ENCODE results near the gene INO80E.

Gene INO80E

DNA sequence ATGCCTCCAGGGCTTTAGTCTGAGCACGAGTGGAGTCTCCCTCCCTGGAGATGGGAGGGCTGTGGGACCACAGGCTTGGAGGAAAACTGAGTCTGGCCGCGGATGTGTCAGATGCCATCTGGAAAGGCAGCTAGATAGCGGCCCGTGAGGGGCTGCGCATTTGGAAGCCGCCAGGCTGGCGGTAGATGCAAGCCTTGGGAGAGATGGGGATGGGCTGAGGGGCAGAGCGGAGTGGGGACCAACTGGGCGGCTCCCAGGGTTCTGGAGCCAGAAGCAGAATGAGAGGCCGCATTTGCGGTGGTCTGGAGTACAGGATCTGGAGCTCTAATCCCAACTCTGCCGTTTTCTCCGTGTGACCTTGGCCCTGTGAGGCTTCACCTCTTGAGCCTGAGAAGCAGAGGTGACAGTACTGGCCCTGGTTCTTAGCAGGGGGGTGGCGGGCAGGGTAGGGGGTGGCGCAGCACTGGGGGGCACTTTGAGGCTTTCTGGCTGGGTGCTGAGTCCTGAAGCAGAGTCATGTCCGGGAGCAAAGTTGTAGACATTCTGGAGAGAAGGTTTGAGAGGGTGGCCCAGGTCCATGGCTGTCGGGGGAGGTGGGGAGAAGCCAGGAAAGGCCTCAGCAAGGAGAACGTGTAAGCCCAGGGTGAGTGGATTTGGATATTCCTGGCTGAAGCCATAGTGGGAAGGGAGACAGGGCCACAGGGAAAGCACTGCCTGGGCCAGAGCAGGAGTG is 6.7 kb downstream of the INO80E start:
- no peak for DNase-seq (ENCODE audit: extremely low spot score)
- POLR2A ChIA-PET = no interaction called here
- CTCF ChIA-PET = interaction anchor here (0.8 kb wide), 1 partner anchor 30 kb away, joined by 3 read pairs; no protein-coding TSS in a partner anchor
- no peak for TF ChIP-seq CTCF (IDR thresholded peaks at IDR 0.05; ENCODE audit: control extremely low read depth, extremely low read depth, low read depth, missing control alignments)

GRCh38 chr16:30003670-30004423 is 7.8 kb downstream of the INO80E start:
- CTCF ChIA-PET = interaction anchor here (0.5 to 2.1 kb wide), 5 partner anchors 11 to 302 kb away, joined by 3 to 11 read pairs (median 3); partner anchors contain the start of genes KCTD13 and TAOK2
- POLR2A ChIA-PET = no interaction called here
- DNase-seq (ENCODE audit: extremely low spot score) = no peak
- no peak for TF ChIP-seq CTCF (IDR thresholded peaks at IDR 0.05; ENCODE audit: control extremely low read depth, extremely low read depth, low read depth, missing control alignments)

GRCh38 chr16:30004424-30004776 is 8.4 kb downstream of the INO80E start:
- CTCF ChIA-PET = interaction anchor here (0.5 to 2.1 kb wide), 6 partner anchors 11 to 302 kb away, joined by 3 to 11 read pairs (median 3); partner anchors contain the start of genes KCTD13 and TAOK2
- POLR2A ChIA-PET = no interaction called here
- TF ChIP-seq CTCF (IDR thresholded peaks at IDR 0.05; ENCODE audit: control extremely low read depth, extremely low read depth, low read depth, missing control alignments) = no peak
- DNase-seq (ENCODE audit: extremely low spot score) = no peak

GRCh38 chr16:30004811-30005242 is 8.8 kb downstream of the INO80E start:
- POLR2A ChIA-PET = no interaction called here
- CTCF ChIA-PET = interaction anchor here (0.8 to 2.1 kb wide), 12 partner anchors 8 to 313 kb away, joined by 3 to 11 read pairs (median 4); partner anchors contain the start of genes KCTD13 and TAOK2
- no peak for TF ChIP-seq CTCF (IDR thresholded peaks at IDR 0.05; ENCODE audit: control extremely low read depth, extremely low read depth, low read depth, missing control alignments)
- DNase-seq (ENCODE audit: extremely low spot score) = no peak

- ChIA-PET POLR2A (no interaction called here), CTCF (interaction anchor here (0.6 to 2.1 kb wide), 18 partner anchors 9 to 314 kb away, joined by 3 to 11 read pairs (median 4); partner anchors contain the start of genes KCTD13 and TAOK2)
- peak; percentile 72 for TF ChIP-seq CTCF (IDR thresholded peaks at IDR 0.05; ENCODE audit: control extremely low read depth, extremely low read depth, low read depth, missing control alignments)
- DNase-seq (ENCODE audit: extremely low spot score) = peak; percentile 79
These were observed 9.5 kb downstream of the INO80E start for GRCh38 chr16:30005341-30006094.

DNA sequence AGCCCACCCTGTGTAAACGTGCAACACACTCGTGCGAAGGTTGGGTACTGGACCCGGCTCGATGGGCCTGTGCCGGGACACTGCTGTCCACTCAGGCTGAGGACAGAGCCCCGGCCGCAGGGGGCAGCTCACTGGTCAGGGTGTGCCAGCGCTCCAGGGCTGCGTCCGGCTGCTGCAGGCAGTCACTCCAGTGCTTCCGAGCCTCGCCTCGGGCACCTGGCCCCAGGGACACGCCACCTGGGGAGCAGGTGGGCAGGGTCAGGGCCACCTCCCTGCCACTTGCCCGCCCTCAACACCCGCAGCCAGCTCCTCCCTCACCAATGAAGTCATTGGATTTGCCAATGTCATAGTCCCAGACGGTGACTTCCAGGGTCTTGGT is 10.0 kb downstream of the INO80E start:
- ChIA-PET CTCF (interaction anchor here (0.6 to 2.1 kb wide), 16 partner anchors 9 to 315 kb away, joined by 3 to 11 read pairs (median 4); partner anchors contain the start of genes KCTD13 and TAOK2), POLR2A (no interaction called here)
- no peak for DNase-seq (ENCODE audit: extremely low spot score)
- TF ChIP-seq CTCF (IDR thresholded peaks at IDR 0.05; ENCODE audit: control extremely low read depth, extremely low read depth, low read depth, missing control alignments) = no peak

All from GM10248 (cell line).